Hepatocyte (in vitro differentiated cells): ENCODE data around the gene STAT4. TPM values are rescaled to one million over a fixed set of nuclear protein-coding genes. Genes with fewer than 3 reads are reported as not detected.

Experiments
- DNase-seq: peaks from one replicate; pipeline ENCODE4 v3.0.0-alpha.2; 2016; ENCODE audit warnings: low spot score
- H2AFZ ChIP-seq: fragments of 200-600 bp; sonication (generic); 2 replicates; pipeline ENCODE4 v1.6.0; 2016; ENCODE audit warnings: antibody characterized with exemption, mild to moderate bottlenecking
- H3K27ac ChIP-seq: fragments of 200-600 bp; sonication (generic); 2 replicates; pipeline ENCODE4 v1.5.1; 2016; ENCODE audit warnings: mild to moderate bottlenecking
- H3K27me3 ChIP-seq: fragments of 200-600 bp; sonication (generic); 2 replicates; pipeline ENCODE4 v1.6.1; 2016
- H3K36me3 ChIP-seq: fragments of 200-600 bp; sonication (generic); replicated peaks from 2 replicates; pipeline ENCODE4 v1.5.1; 2016; ENCODE audit warnings: low read depth; ENCODE audit not compliant: insufficient read depth
- H3K4me1 ChIP-seq: fragments of 200-600 bp; sonication (generic); 2 replicates; pipeline ENCODE4 v1.5.1; 2016; ENCODE audit warnings: mild to moderate bottlenecking, moderate library complexity; ENCODE audit not compliant: insufficient read depth
- H3K4me2 ChIP-seq: fragments of 200-600 bp; sonication (generic); 2 replicates; pipeline ENCODE4 v1.6.0; 2016
- H3K4me3 ChIP-seq: fragments of 200-600 bp; sonication (generic); 2 replicates; pipeline ENCODE4 v1.5.1; 2016; ENCODE audit warnings: mild to moderate bottlenecking
- H3K79me2 ChIP-seq: fragments of 200-600 bp; sonication (generic); 2 replicates; pipeline ENCODE4 v1.6.0; 2017; ENCODE audit warnings: mild to moderate bottlenecking
- H3K9me2 ChIP-seq: fragments of 200-600 bp; sonication (generic); replicated peaks from 2 replicates; pipeline ENCODE4 v1.6.0; 2017; ENCODE audit warnings: mild to moderate bottlenecking; ENCODE audit not compliant: insufficient read depth
- H3K9me3 ChIP-seq: fragments of 200-600 bp; sonication (generic); 2 replicates; pipeline ENCODE4 v1.5.1; 2016; ENCODE audit warnings: low read depth, mild to moderate bottlenecking
- H4K20me1 ChIP-seq: fragments of 200-600 bp; sonication (generic); 2 replicates; pipeline ENCODE4 v1.6.0; 2016; ENCODE audit warnings: mild to moderate bottlenecking; ENCODE audit not compliant: insufficient read depth, poor library complexity, severe bottlenecking
- EZH2 ChIP-seq: fragments of 200-600 bp; sonication (generic); IDR thresholded peaks from 2 replicates; pipeline ENCODE4 v1.6.1; 2016; ENCODE audit warnings: antibody characterized with exemption, mild to moderate bottlenecking, borderline replicate concordance
- EZH2phosphoT487 ChIP-seq: fragments of 200-600 bp; sonication (generic); IDR thresholded peaks from one replicate; pipeline ENCODE4 v1.6.1; 2018; ENCODE audit warnings: antibody characterized with exemption, mild to moderate bottlenecking, low read depth, moderate library complexity; ENCODE audit not compliant: unreplicated experiment, severe bottlenecking
- WGBS: methylation state at CpG from one replicate; pipeline ENCODE4 v1.1.6; 2016; ENCODE audit warnings: low lambda C conversion rate; ENCODE audit errors: missing lambda C conversion rate; 5-methylcytosine and 5-hydroxymethylcytosine counted together
- polyA plus RNA-seq: library from polyadenylated mRNA; unstranded; fragments of >200 nt; fragmentation: Nextera tagmentation; extraction: Ambion mirVana; gene quantifications from 2 replicates; pipeline ENCODE4 v1.2.1, GENCODE V29; 2016
- total RNA-seq: library from RNA; depleted of rRNA; stranded (reverse); fragments of >200 nt; gene quantifications from 2 replicates; pipeline ENCODE4 v1.2.3, GENCODE V29; 2014
- TF ChIP-seq, protein P1 (sequence below): fragments of 200-600 bp; sonication (generic); IDR thresholded peaks from 2 replicates; pipeline ENCODE4 v1.5.1; 2016; ENCODE audit warnings: antibody characterized with exemption, mild to moderate bottlenecking; ENCODE audit not compliant: poor library complexity

The STAT4 gene
- 6.1 and 6.6 TPM in 2 replicates for total RNA-seq
- polyA plus RNA-seq = 1.6 and 3.1 TPM in 2 replicates

GRCh38 chr2:191150600-191151330 is at the start of gene STAT4:
Gene STAT4 (minus strand): TSS chr2:191150994. CDS start chr2:191148203, 2,791 bp downstream.
- Histone ChIP-seq H3K4me2 (peak within 1 kb of the TSS; percentile 93), H3K27ac (peak within 1 kb of the TSS; percentile 54), H4K20me1 (no peaks in the 10 kb centered on the region), H3K27me3 (peaks cover 25% of the 10 kb centered on the region), H3K79me2 (no peaks in the 10 kb centered on the region), H3K4me3 (peak within 1 kb of the TSS; percentile 52), H3K9me2 (no peaks in the 10 kb centered on the region), H3K36me3 (no peaks in the 10 kb centered on the region), H3K4me1 (no peaks in the 10 kb centered on the region), H2AFZ (peak within 1 kb of the TSS; percentile 89), H3K9me3 (no peaks in the 10 kb centered on the region)
- peak; percentile 70 for DNase-seq
- 3% methylated on average over 33 of the region's 33 CpGs for WGBS
- TF ChIP-seq, protein P1, sequence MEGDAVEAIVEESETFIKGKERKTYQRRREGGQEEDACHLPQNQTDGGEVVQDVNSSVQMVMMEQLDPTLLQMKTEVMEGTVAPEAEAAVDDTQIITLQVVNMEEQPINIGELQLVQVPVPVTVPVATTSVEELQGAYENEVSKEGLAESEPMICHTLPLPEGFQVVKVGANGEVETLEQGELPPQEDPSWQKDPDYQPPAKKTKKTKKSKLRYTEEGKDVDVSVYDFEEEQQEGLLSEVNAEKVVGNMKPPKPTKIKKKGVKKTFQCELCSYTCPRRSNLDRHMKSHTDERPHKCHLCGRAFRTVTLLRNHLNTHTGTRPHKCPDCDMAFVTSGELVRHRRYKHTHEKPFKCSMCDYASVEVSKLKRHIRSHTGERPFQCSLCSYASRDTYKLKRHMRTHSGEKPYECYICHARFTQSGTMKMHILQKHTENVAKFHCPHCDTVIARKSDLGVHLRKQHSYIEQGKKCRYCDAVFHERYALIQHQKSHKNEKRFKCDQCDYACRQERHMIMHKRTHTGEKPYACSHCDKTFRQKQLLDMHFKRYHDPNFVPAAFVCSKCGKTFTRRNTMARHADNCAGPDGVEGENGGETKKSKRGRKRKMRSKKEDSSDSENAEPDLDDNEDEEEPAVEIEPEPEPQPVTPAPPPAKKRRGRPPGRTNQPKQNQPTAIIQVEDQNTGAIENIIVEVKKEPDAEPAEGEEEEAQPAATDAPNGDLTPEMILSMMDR = no peak
- no peak for TF ChIP-seq EZH2phosphoT487
- TF ChIP-seq EZH2 = no peak

DNA sequence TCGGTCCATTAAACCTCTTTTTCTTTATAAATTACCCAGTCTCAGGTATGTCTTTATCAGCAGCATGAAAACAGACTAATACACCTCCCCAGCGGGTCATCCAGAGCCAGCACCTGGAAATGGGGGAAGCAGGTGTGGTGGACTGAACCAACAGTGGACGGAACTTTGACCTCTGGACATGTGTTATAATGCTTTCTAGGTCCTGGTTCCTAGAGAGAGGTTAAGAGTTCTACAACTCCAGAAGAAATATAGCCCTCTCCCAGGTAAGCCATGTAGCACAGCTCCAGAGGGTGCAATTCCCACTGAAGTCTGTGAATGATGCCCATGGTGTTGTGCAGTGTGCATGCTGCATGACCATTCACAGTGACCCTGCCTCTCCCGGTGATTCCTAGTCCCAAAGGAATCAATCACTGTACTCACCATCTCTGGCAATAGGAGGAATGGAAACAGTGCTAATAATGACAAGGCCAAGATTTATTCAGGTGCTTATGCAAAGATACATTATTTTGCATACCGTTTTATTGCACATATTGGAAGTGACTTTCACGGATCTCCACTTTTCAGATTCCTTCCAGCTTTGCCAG is 49.2 kb upstream of the STAT4 start:
- 92% methylated on average over 6 of the region's 6 CpGs for WGBS
- Histone ChIP-seq H3K9me3 (no peaks in the 10 kb centered on the region), H3K27me3 (no peaks in the 10 kb centered on the region), H3K79me2 (no peaks in the 10 kb centered on the region), H2AFZ (no peak overlapping the region), H3K4me1 (no peaks in the 10 kb centered on the region), H3K36me3 (no peaks in the 10 kb centered on the region), H3K27ac (no peak overlapping the region), H4K20me1 (no peaks in the 10 kb centered on the region), H3K9me2 (no peaks in the 10 kb centered on the region), H3K4me3 (no peak overlapping the region), H3K4me2 (no peak overlapping the region)
- no peak for DNase-seq
- no peak for TF ChIP-seq EZH2phosphoT487
- TF ChIP-seq EZH2 = no peak
- TF ChIP-seq, protein P1 = no peak

- no peak overlapping the region for H3K27ac ChIP-seq
- no peak overlapping the region for H3K4me2 ChIP-seq
- TF ChIP-seq EZH2phosphoT487 (no peak), EZH2 (no peak)
- TF ChIP-seq, protein P1 = no peak
- H3K4me1 ChIP-seq = no peaks in the 10 kb centered on the region
- WGBS = 88% methylated on average over 4 of the region's 4 CpGs
- no peaks in the 10 kb centered on the region for H3K9me2 ChIP-seq
- no peaks in the 10 kb centered on the region for H3K27me3 ChIP-seq
- H3K36me3 ChIP-seq = no peaks in the 10 kb centered on the region
- H4K20me1 ChIP-seq = no peaks in the 10 kb centered on the region
- DNase-seq = no peak
- no peak overlapping the region for H2AFZ ChIP-seq
- no peaks in the 10 kb centered on the region for H3K9me3 ChIP-seq
- H3K79me2 ChIP-seq = no peaks in the 10 kb centered on the region
- no peak overlapping the region for H3K4me3 ChIP-seq
These were observed 47.5 kb upstream of the STAT4 start for GRCh38 chr2:191198271-191198670.
